GM18511 (cell line): Measurements from ENCODE around the gene PITX1.
"Not testable (repeated sequence)": the region's sequence is repeated elsewhere in the genome, so short reads cannot be mapped to it uniquely, and the experiment has no call there.

Source experiments
- ATAC-seq: cut with Tn5 transposase; IDR thresholded peaks from one replicate; pipeline ENCODE4 v1.9.1; 2021; ENCODE audit warnings: mild to moderate bottlenecking, moderate library complexity; ENCODE audit not compliant: unreplicated experiment

The PITX1 gene

GRCh38 chr5:135011355-135012032 is 22.5 kb downstream of the PITX1 start:
- no peak for ATAC-seq

GRCh38 chr5:135010502-135011354 is 23.3 kb downstream of the PITX1 start:
- no peak for ATAC-seq

GRCh38 chr5:135009736-135010501 is 24.1 kb downstream of the PITX1 start:
- no peak for ATAC-seq

GRCh38 chr5:135008981-135009735 is 24.9 kb downstream of the PITX1 start:
- no peak for ATAC-seq

- no peak for ATAC-seq
Observed at GRCh38 chr5:135008556-135008955, 25.5 kb downstream of the PITX1 start.

- no peak for ATAC-seq
Observed at GRCh38 chr5:135007749-135008363, 26.2 kb downstream of the PITX1 start.

- no peak for ATAC-seq
Observed at GRCh38 chr5:135007305-135007704, 26.7 kb downstream of the PITX1 start.

- ATAC-seq, result no peak
Observed at GRCh38 chr5:135005076-135005475, 29.0 kb downstream of the PITX1 start.

- no peak for ATAC-seq
Observed at GRCh38 chr5:135004376-135004775, 29.7 kb downstream of the PITX1 start.

- not testable (repeated sequence) for ATAC-seq
Observed at GRCh38 chr5:134998068-134998467, 36.0 kb downstream of the PITX1 start.

- no peak for ATAC-seq
Observed at GRCh38 chr5:134997015-134997414, 37.0 kb downstream of the PITX1 start.

- no peak for ATAC-seq
Observed at GRCh38 chr5:134995850-134996402, 38.1 kb downstream of the PITX1 start.

- ATAC-seq, result no peak
Observed at GRCh38 chr5:134994560-134995156, 39.4 kb downstream of the PITX1 start.

- ATAC-seq, result no peak
Observed at GRCh38 chr5:134993161-134993560, 40.9 kb downstream of the PITX1 start.

- ATAC-seq, result no peak
Observed at GRCh38 chr5:134992148-134992547, 41.9 kb downstream of the PITX1 start.

GRCh38 chr5:134990183-134990582 is 43.8 kb downstream of the PITX1 start:
- ATAC-seq, result not testable (repeated sequence)

GRCh38 chr5:134989266-134989830 is 44.7 kb downstream of the PITX1 start:
- no peak for ATAC-seq

- ATAC-seq, result no peak
Observed at GRCh38 chr5:134982230-134982629, 51.8 kb downstream of the PITX1 start.

GRCh38 chr5:134979416-134979815 is 54.6 kb downstream of the PITX1 start:
- no peak for ATAC-seq
